ENCODE results near the gene BAAT. TPM values are rescaled to one million over a fixed set of nuclear protein-coding genes. Genes with fewer than 3 reads are reported as not detected.
"Not testable (repeated sequence)": the region's sequence is repeated elsewhere in the genome, so short reads cannot be mapped to it uniquely, and the experiment has no call there.

BAAT gene
- under 1 TPM; 0.07 to 0.35 (median 0.23) TPM for polyA plus RNA-seq (ENCODE audit: insufficient read length in 4 of 4)

GRCh38 chr9:101384873-101385536, at the start of gene BAAT:
TSS of gene BAAT (minus strand) at chr9:101385006. CDS start at chr9:101371404, 13,602 bp downstream.
- DNase-seq (ENCODE audit: low read depth in 4 of 4, low spot score in 3 of 4) = not testable (repeated sequence)

- DNase-seq (ENCODE audit: low read depth in 4 of 4, low spot score in 3 of 4) = no peak
Measured at GRCh38 chr9:101433229-101433628, 48.4 kb upstream of the BAAT start.

- no peak for DNase-seq (ENCODE audit: low read depth in 4 of 4, low spot score in 3 of 4)
Measured at GRCh38 chr9:101432740-101433139, 47.9 kb upstream of the BAAT start.

GRCh38 chr9:101432171-101432570, 47.4 kb upstream of the BAAT start:
- no peak for DNase-seq (ENCODE audit: low read depth in 4 of 4, low spot score in 3 of 4)

- DNase-seq (ENCODE audit: low read depth in 4 of 4, low spot score in 3 of 4) = no peak
Measured at GRCh38 chr9:101429736-101430135, 44.9 kb upstream of the BAAT start.

DNA sequence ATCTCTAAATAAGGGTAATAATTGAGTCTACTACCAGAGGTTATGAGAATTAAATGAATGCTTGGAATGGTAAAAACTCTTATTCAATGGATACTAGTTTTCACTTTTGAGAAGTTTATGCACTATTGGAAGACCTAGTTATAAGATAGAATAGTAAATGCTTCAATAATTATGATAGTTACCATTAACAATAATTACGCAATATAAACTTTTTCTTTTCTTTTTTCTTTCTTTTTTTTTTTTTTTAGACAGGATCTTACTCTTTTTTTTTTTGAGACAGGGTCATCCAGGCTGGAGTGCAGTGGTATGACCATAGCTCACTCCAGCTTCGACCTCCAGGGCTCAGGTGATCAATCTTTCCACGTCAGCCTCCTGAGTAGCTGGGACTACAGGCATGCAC, 44.1 kb upstream of the BAAT start:
- DNase-seq (ENCODE audit: low read depth in 4 of 4, low spot score in 3 of 4) = no peak

DNA sequence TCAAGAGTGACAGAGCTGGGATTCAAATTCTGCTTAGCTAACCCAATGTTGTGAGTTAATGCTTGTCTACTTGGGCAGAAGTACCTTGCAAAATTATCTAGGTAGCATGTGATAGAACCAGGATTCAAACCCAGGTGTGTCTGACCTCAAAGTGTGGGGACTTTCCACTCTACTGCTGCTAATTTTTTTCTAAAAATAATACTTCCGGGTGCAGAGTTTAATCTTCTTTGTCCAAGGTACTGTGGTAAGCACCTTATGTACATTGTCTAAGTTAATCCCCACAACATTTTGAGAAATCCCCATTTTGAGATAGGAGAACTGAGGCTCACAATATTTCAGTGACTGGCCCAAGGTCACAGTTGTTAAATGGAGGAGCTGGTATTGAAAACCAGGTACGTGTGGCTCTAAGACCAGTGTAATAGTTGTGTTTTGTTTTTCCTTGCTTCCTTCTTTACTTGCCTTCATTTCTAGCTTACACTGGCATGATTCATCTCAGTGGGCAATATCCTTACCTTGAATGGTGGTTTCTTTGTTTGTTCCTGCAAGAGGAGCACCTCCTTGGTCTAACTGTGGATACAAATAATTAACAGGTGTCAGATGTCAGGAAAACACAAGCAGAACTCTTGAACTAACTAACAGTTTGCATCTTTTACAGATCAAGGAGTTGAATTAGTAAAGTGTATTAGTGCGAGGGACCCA, 43.3 kb upstream of the BAAT start:
- no peak for DNase-seq (ENCODE audit: low read depth in 4 of 4, low spot score in 3 of 4)

GRCh38 chr9:101427358-101427757, 42.6 kb upstream of the BAAT start:
- no peak for DNase-seq (ENCODE audit: low read depth in 4 of 4, low spot score in 3 of 4)

- no peak for DNase-seq (ENCODE audit: low read depth in 4 of 4, low spot score in 3 of 4)
Measured at GRCh38 chr9:101421653-101422065, 36.9 kb upstream of the BAAT start.

GRCh38 chr9:101419863-101420262, 35.1 kb upstream of the BAAT start:
- no peak for DNase-seq (ENCODE audit: low read depth in 4 of 4, low spot score in 3 of 4)

GRCh38 chr9:101418518-101419430, 34.0 kb upstream of the BAAT start:
- no peak for DNase-seq (ENCODE audit: low read depth in 4 of 4, low spot score in 3 of 4)

GRCh38 chr9:101417977-101418376, 33.2 kb upstream of the BAAT start:
- no peak for DNase-seq (ENCODE audit: low read depth in 4 of 4, low spot score in 3 of 4)

GRCh38 chr9:101417389-101417788, 32.6 kb upstream of the BAAT start:
- DNase-seq (ENCODE audit: low read depth in 4 of 4, low spot score in 3 of 4) = no peak

GRCh38 chr9:101415578-101415977, 30.8 kb upstream of the BAAT start:
- no peak for DNase-seq (ENCODE audit: low read depth in 4 of 4, low spot score in 3 of 4)

- DNase-seq (ENCODE audit: low read depth in 4 of 4, low spot score in 3 of 4) = no peak
Measured at GRCh38 chr9:101414839-101415238, 30.0 kb upstream of the BAAT start.

DNA sequence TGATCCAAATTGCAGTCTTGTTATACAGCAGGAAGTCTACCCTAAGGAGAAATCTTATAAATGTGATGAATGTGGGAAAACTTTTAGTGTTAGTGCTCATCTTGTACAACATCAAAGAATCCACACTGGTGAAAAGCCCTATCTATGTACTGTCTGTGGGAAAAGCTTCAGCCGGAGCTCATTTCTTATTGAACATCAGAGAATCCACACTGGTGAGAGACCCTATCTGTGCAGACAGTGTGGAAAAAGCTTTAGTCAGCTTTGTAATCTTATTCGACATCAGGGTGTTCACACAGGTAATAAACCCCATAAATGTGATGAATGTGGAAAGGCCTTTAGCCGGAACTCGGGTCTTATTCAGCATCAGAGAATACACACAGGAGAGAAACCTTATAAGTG, 24.3 kb upstream of the BAAT start:
- no peak for DNase-seq (ENCODE audit: low read depth in 4 of 4, low spot score in 3 of 4)

GRCh38 chr9:101408374-101409078, 23.7 kb upstream of the BAAT start:
- no peak for DNase-seq (ENCODE audit: low read depth in 4 of 4, low spot score in 3 of 4)

- DNase-seq (ENCODE audit: low read depth in 4 of 4, low spot score in 3 of 4) = no peak
Measured at GRCh38 chr9:101403516-101404285, 18.9 kb upstream of the BAAT start.

- DNase-seq (ENCODE audit: low read depth in 4 of 4, low spot score in 3 of 4) = no peak
Measured at GRCh38 chr9:101400120-101400519, 15.3 kb upstream of the BAAT start.

DNA sequence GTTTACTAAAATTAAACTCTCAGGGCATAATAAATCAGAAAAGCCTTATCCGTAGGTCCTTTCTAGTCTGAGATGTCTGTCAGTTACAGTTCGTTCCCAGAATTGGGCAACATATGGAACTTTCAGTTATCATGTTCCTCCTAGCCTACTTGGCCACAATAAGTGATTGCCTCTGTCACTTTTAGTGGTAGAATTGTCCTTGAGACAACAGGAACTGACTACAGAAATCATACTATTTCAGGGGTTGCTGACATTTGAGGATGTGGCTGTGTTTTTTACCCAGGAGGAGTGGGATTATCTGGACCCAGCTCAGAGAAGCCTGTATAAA, 14.8 kb upstream of the BAAT start:
- no peak for DNase-seq (ENCODE audit: low read depth in 4 of 4, low spot score in 3 of 4)
